Measurements from ENCODE around the gene NISCH. TPM values are rescaled to one million over a fixed set of nuclear protein-coding genes. Genes with fewer than 3 reads are reported as not detected.

The NISCH gene
- total RNA-seq, 1 experiment from 2014 or later, result 104 TPM

DNA sequence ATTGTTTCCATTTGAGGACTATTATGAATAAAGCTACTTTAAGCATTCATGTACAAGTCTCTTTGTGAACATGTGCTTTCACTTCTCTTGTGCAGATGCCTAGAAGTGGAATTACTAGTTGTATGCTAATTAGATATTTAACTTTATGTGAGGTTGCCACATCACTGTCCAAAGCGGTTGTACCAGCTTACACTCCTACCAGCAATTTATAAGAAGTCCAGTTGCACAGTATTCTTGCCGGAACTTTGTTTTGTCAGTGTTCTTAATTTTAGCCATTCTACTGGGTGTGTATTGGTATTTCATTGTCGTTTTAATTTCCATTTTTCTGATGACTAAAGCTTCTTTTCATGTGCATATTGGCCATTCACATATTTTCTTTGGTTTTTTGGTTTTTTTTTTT is 39.6 kb upstream of the NISCH start:
- H3K27me3 Mint-ChIP-seq (ENCODE audit: low read depth), result no peaks in the 10 kb centered on the region

More for the DNA sequence above, 39.6 kb upstream of the NISCH start:
- no peak overlapping the region for H3K27ac ChIP-seq (ENCODE audit: insufficient read length, low read depth, low read length)
- no peak overlapping the region for H2BK5ac ChIP-seq (ENCODE audit: insufficient read length, low read length)
- Mint-ChIP-seq H3K36me3 (ENCODE audit: insufficient read depth in 1 of 3, low read depth in 3 of 3) (peaks cover 0 to 5% (median 2%) of the 10 kb centered on the region in 3 experiments; a peak in 2 of 7 replicates), H3K4me3 (no peak overlapping the region), H3K9me3 (no peaks in the 10 kb centered on the region; a peak in 1 of 5 replicates), H3K27ac (no peak overlapping the region), H3K4me1 (peaks cover 10 to 11% of the 10 kb centered on the region in 2 experiments)
- DNase-seq, result no peak
- no peak overlapping the region for H4K8ac ChIP-seq (replicated peaks; ENCODE audit: insufficient read length, low read depth, low read length)
- no peak overlapping the region for H3K4me2 ChIP-seq (ENCODE audit: insufficient read depth, insufficient read length, low read length)
- H3K9me3 ChIP-seq (ENCODE audit: control insufficient read depth, low read depth, low read length), result no peaks in the 10 kb centered on the region
- TF ChIP-seq CTCF (conservative IDR thresholded peaks at IDR 0.05), result no peak
- no peak overlapping the region for H4K5ac ChIP-seq (ENCODE audit: insufficient read length, low read depth, low read length)
- no peaks in the 10 kb centered on the region for H3K79me2 ChIP-seq (ENCODE audit: insufficient read depth, low read length)
- H2BK120ac ChIP-seq (ENCODE audit: low read depth, low read length, poor library complexity, severe bottlenecking), result no peak overlapping the region
- H2AFZ ChIP-seq (ENCODE audit: low read length), result no peak overlapping the region
- H3K56ac ChIP-seq (ENCODE audit: insufficient read length, low read depth, low read length), result no peak overlapping the region
- H4K20me1 ChIP-seq (ENCODE audit: control insufficient read depth, insufficient read depth, insufficient read length), result no peaks in the 10 kb centered on the region
- no peak overlapping the region for H2BK15ac ChIP-seq (ENCODE audit: low read depth, low read length)
- H2BK12ac ChIP-seq (ENCODE audit: insufficient read length, low read depth, low read length), result no peak overlapping the region
- no peak overlapping the region for H4K91ac ChIP-seq (ENCODE audit: insufficient read length, low read depth, low read length)
- H3K79me1 ChIP-seq (ENCODE audit: insufficient read depth, low read depth, low read length, poor library complexity, severe bottlenecking), result no peaks in the 10 kb centered on the region
- H3K4ac ChIP-seq (ENCODE audit: low read depth, low read length), result no peak overlapping the region
- no peak overlapping the region for H2AK5ac ChIP-seq (ENCODE audit: insufficient read length, low read length)
- no peak overlapping the region for H3K18ac ChIP-seq (ENCODE audit: insufficient read length, low read depth, low read length)
- H2BK20ac ChIP-seq (ENCODE audit: low read depth, low read length, poor library complexity, severe bottlenecking), result no peak overlapping the region
- no peak overlapping the region for H3K23ac ChIP-seq (ENCODE audit: insufficient read length, low read depth, low read length)
- no CpG with 5 or more reads among the region's 3 CpGs for WGBS (ENCODE audit: extremely low coverage, insufficient read length, low lambda C conversion rate)
- H3T11ph ChIP-seq (ENCODE audit: low read length), result no peak overlapping the region
- H3K27me3 ChIP-seq (ENCODE audit: insufficient read depth, low read length), result no peaks in the 10 kb centered on the region
- H3K9ac ChIP-seq (ENCODE audit: extremely low read depth, insufficient read length, low read length), result no peak overlapping the region
- H3K14ac ChIP-seq (ENCODE audit: insufficient read depth, low read length), result no peak overlapping the region
- H3K4me1 ChIP-seq (ENCODE audit: insufficient read depth, low read length), result no peaks in the 10 kb centered on the region
- peaks cover 7% of the 10 kb centered on the region for H3K23me2 ChIP-seq (ENCODE audit: insufficient read length, low read depth, low read length, poor library complexity, severe bottlenecking)

Data from H9 (cell line).